ENCODE results near the gene KIF21B.
A peak's percentile ranks its signal among the peaks of the same experiment; 100 is the strongest.

The KIF21B gene, protein sequence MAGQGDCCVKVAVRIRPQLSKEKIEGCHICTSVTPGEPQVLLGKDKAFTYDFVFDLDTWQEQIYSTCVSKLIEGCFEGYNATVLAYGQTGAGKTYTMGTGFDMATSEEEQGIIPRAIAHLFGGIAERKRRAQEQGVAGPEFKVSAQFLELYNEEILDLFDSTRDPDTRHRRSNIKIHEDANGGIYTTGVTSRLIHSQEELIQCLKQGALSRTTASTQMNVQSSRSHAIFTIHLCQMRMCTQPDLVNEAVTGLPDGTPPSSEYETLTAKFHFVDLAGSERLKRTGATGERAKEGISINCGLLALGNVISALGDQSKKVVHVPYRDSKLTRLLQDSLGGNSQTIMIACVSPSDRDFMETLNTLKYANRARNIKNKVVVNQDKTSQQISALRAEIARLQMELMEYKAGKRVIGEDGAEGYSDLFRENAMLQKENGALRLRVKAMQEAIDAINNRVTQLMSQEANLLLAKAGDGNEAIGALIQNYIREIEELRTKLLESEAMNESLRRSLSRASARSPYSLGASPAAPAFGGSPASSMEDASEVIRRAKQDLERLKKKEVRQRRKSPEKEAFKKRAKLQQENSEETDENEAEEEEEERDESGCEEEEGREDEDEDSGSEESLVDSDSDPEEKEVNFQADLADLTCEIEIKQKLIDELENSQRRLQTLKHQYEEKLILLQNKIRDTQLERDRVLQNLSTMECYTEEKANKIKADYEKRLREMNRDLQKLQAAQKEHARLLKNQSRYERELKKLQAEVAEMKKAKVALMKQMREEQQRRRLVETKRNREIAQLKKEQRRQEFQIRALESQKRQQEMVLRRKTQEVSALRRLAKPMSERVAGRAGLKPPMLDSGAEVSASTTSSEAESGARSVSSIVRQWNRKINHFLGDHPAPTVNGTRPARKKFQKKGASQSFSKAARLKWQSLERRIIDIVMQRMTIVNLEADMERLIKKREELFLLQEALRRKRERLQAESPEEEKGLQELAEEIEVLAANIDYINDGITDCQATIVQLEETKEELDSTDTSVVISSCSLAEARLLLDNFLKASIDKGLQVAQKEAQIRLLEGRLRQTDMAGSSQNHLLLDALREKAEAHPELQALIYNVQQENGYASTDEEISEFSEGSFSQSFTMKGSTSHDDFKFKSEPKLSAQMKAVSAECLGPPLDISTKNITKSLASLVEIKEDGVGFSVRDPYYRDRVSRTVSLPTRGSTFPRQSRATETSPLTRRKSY (N-terminal part only)

GRCh38 chr1:201023517-201023902 is at the start of gene KIF21B:
KIF21B (minus strand) TSS chr1:201023714; CDS start chr1:201023383, 331 bp downstream.
- DNase-seq (ENCODE audit: low read depth in 2 of 2), result peak; percentile 75 to 90

DNA sequence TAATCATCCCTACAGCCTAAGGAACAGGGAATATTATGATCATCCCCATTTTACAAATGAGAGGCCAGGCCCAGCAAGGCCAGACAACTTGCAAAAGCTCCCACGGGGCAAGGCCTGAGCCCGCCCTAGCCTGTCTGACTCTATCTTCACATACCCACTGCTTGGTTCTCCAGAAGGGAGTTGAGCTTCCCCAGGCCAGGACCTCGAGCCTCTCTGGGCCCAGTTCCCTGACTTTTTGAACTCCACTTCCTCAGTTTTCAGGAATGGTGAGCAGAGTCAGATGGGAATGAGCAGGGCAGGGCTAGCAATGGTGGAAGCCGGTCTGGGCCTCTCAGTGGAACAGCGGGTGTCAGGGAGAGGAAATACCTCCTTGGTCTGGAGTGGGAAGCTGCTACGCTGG is 49.4 kb upstream of the KIF21B start:
- no peak for DNase-seq (ENCODE audit: low read depth in 2 of 2)

DNA sequence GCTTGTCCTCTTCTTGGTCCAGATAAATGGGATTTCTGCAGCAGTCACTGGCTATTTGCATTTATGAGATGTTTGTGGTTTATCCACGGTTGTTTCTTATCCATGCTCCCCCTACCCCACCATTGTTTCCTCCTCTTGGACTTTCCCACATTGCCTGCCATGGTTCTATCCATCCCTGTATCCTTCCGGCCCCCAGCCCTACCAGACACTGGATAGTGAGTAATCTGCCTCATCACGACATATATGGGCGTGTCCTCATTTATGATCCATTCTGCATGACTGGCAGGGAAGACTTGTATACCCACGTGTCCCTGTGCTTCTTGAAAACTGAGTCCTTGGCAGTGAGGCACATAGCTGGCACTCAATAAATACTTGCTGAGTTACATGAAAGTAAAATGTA is 48.6 kb upstream of the KIF21B start:
- no peak for DNase-seq (ENCODE audit: low read depth in 2 of 2)

GRCh38 chr1:201069636-201070035 is 46.1 kb upstream of the KIF21B start:
- DNase-seq (ENCODE audit: low read depth in 2 of 2), result no peak

GRCh38 chr1:201068976-201069375 is 45.5 kb upstream of the KIF21B start:
- no peak for DNase-seq (ENCODE audit: low read depth in 2 of 2)

- no peak for DNase-seq (ENCODE audit: low read depth in 2 of 2)
These were observed 43.5 kb upstream of the KIF21B start for GRCh38 chr1:201066986-201067385.

DNA sequence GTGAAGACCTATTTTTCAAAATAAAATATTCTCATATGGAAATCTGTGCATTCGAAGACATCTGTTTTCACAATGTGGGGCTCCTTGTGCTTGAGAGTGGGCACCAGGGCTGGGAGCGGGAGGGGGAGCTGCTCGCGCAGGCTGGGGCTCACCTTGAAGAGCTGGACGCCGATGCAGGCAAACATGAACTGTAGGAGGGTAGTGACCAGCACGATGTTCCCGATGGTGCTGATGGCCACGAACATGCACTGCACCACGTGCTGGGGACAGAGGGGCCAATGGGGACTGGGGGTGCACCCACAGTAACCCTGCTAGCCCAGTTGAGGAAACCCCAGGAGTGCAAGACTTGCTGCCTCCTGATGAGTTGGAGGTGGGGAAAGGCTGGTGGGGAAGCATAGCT is 42.2 kb upstream of the KIF21B start:
- no peak for DNase-seq (ENCODE audit: low read depth in 2 of 2)

DNA sequence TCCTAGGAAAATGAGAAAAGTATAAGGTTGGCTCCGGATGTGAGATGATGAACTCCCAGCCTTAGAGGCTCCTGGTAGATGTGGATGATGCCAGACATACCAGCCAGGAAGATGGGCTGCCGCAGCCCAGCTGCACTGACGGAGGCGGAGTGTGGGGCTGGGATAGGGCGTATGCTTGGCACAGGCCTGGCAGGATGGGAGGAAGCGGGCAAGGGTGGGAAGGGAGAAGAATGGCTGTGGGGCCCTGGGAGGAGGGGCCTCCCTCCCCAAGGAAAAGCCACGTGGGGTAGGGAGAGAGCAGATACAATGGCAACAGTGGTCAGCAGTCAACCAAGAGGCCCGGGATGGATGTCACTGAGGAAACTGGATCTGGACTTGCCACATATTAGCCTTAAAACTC is 41.3 kb upstream of the KIF21B start:
- no peak for DNase-seq (ENCODE audit: low read depth in 2 of 2)

- DNase-seq (ENCODE audit: low read depth in 2 of 2), result no peak
These were observed 39.6 kb upstream of the KIF21B start for GRCh38 chr1:201063145-201063544.

GRCh38 chr1:201062511-201063091 is 39.1 kb upstream of the KIF21B start:
- DNase-seq (ENCODE audit: low read depth in 2 of 2), result no peak

DNA sequence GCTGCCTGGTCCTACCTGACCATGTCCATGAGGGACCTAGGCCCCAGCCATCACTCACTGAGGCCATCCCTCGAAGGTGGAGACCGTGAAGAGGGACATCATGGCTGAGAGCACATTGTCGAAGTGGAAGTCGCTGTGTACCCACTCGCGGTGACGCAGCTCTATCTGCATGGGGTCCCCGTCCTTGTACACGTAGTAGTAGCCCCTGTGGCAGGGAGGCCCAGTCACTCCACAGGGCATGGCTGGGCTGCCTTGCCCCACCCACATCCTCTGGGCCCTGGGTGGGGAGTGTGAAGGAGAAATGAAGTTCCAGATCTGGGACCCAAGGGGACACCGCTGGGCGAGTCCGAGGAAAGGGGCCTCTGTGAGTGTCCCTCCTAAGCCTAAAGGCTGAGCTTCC is 38.4 kb upstream of the KIF21B start:
- DNase-seq (ENCODE audit: low read depth in 2 of 2), result no peak

DNA sequence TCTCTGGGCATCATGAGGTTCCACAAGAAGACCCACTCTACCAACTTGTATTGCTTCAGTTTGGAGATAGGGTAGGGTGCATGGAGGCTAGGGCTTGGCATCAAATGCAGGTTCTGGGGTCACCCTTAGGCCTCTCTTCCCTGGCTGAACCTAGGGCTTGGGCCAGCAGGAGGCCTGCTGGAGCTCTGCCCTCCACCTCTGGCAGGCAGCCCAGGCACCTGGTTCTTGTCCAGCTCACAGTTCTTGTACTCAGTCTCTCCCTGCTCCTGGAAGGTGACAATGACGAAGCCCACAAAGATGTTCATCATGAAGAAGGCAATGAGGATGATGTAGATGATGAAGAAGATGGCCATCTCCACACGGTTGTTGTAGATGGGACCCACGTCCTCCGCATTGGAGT is 37.5 kb upstream of the KIF21B start:
- DNase-seq (ENCODE audit: low read depth in 2 of 2), result no peak

- DNase-seq (ENCODE audit: low read depth in 2 of 2), result no peak
These were observed 37.1 kb upstream of the KIF21B start for GRCh38 chr1:201060586-201060985.

GRCh38 chr1:201059871-201060555 is 36.5 kb upstream of the KIF21B start:
- DNase-seq (ENCODE audit: low read depth in 2 of 2), result no peak

- DNase-seq (ENCODE audit: low read depth in 2 of 2), result no peak
These were observed 35.9 kb upstream of the KIF21B start for GRCh38 chr1:201059401-201059800.

DNA sequence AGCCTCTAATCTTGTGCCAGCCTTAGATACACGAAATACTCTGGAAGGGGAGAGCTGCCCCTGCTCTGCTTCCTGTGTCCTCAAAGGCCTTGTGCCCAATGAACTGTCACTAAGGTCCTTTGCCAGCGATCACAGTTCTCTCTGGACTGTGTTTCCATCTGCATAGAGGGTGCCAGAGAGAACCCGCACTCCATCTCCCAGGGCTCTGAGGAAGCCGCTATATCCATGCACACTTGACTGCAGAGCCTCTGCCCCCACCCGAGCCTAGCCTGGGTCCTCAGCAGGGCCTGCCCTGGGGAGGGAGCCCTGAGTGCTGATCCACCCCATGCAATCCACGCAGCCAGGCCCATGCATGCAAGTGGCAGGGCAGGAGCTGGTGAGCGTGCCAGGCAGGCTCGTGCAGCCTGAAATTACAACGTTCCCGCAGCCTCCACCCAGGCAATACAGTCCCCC is 30.6 kb upstream of the KIF21B start:
- DNase-seq (ENCODE audit: low read depth in 2 of 2), result no peak

DNA sequence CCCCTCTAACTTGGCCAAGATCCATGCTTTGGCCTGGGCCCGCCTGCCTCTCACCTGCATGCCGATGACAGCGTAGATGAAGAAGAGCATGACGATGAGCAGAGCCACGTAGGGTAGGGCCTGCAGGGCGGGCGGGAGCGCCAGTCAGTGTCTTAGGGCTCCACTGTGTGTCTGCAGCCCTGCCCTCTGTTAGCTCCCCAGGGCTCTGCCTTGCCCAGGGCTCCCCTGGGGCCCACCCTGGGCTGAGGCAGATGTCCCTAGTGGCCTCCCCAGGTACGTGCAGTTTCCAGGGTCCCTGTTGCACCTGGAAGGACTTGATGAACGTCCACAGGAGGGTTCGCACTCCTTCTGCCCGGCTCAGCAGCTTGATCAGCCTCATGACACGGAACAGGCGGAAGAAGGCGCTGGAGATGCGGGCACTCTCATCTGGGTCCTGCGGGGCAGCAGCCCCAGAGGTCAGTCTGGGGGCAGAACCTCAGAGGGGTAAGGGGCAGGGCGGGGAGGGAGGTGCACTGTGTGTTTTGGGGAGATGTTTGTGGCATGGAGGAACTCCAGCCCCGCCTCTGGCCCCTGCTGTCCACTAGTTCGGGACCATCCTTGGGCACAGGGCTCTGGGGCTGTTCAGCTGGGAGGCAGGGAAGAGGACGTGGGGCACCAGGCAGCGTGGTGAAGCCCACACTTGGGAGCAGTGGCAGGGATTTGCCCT is 29.8 kb upstream of the KIF21B start:
- no peak for DNase-seq (ENCODE audit: low read depth in 2 of 2)

DNA sequence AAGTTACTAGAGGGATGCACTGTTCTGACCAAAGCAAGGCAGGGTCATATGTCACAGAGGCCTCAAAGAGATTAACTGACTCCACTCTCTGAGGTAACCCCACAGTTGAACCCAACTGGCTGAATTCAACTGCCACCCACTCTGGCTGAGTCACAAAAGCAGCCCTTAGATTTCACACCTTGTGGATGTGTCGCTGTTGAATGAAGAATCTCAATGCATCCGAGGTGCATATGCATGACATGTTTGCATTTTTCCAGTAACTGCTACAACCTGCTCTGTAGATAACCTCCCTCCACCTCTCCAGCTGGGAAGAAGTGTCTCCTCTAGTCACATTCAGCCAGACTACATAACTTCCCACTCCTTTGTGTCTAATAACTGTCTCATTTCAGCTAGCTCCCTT is 27.9 kb upstream of the KIF21B start:
- peak in 1 of 2 donors; percentile 6 for DNase-seq (ENCODE audit: low read depth in 2 of 2)

DNA sequence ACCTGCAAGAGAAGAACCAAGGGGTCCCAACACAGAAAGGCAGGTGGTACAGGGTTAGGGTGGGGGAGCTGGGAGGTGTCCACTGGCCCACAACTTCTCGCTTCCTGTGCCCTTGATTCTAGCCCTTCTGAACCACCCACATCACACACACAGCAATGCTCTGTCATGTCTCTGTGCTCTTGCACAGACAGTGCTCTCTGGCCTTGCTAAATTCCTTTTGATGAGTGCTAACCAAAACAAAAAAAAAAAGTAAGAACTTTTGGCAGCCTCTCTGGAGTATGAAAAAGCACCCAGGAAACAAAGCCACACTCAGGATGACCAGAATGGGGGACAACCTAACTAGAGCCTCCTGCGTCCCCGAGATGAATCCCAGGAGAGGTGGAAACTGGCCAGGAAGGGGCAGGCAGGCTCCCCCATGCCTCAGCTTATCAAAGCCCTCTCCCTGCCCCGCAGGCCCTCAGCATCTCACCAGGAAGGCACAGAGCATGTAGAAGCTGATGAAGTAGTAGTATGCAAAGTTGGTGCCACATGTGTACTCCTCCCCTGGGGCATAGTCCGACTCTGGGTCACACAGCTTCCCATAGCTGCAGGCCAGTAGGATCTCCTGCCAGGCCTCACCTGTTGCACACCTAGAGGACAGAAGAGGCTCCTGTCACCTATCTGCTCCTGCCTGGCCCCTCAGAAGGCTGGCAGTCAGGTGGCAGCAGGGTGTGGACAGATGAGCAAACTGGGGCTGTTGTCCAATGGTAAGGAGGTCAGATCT is 27.2 kb upstream of the KIF21B start:
- DNase-seq (ENCODE audit: low read depth in 2 of 2), result no peak

All from stimulated activated CD4-positive, alpha-beta T cell treated with anti-CD3 and anti-CD28 coated beads, Interleukin-15, amount 100 ng/mL, for 48 hours (primary cell).